Astrocyte of the cerebellum (primary cell): ENCODE results near the gene GTPBP10.
A peak's percentile ranks its signal among the peaks of the same experiment; 100 is the strongest.

Source experiments
- DNase-seq: peaks from one replicate; pipeline ENCODE4 v3.0.0-alpha.2; 2011; ENCODE audit warnings: low read depth
- H3K4me3 ChIP-seq: 2 replicates; pipeline ENCODE4 v1.5.1; 2011; ENCODE audit warnings: mild to moderate bottlenecking, low read depth, low read length, moderate library complexity
- in situ Hi-C: cut with HindIII; loops from 2 replicates; pipeline ENCODE4 v1.10.0; 2017; ENCODE audit warnings: low sequenced_read_pairs
- TF ChIP-seq, protein P1 (sequence below): IDR thresholded peaks from 2 replicates; pipeline ENCODE4 v1.5.1; 2012; ENCODE audit warnings: low read length, low read depth, moderate library complexity, mild to moderate bottlenecking; ENCODE audit errors: missing control alignments

GTPBP10 gene, protein sequence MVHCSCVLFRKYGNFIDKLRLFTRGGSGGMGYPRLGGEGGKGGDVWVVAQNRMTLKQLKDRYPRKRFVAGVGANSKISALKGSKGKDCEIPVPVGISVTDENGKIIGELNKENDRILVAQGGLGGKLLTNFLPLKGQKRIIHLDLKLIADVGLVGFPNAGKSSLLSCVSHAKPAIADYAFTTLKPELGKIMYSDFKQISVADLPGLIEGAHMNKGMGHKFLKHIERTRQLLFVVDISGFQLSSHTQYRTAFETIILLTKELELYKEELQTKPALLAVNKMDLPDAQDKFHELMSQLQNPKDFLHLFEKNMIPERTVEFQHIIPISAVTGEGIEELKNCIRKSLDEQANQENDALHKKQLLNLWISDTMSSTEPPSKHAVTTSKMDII

DNA sequence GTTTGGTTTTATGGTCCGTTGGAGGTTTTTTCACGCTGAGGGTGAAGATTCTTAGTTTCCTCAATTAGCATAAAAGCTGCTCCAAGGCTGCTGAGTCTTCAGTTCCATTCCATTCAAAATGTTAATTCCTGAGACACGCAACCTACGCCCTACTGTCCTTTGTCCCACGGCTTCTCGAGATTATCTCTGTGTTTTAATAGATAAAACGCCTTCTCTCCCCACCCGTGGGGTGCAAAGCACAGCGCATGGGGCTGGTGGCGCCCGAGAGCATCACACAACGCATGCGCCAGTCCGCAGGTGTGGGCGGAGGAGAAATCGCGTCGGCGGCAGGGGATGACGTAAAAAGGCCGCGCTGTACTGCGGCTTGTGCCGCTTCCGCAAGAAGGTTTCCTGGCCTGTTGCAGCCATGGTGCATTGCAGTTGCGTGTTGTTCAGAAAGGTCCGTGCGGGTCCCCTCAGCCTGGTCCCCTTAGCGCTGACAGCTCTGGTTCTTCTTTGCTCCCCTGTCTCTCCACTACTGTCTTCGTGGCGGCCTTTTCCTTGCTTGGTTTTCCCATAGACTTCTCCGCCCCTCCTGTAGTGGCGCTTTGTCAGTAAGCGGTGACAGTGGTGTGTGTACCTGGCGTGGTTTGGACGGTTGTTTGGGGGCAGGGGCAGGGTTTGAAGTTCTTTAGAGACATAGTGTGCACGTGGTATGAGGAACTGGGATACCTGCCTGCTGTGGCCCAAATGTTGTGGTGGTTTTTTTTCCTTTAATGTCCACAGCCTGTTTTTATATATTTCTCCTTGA, at the start of gene GTPBP10:
GTPBP10 (plus strand) TSS at position 381 of the 790 bp plus-strand sequence; CDS start at position 407, 26 bp downstream.
- TF ChIP-seq, protein P1, sequence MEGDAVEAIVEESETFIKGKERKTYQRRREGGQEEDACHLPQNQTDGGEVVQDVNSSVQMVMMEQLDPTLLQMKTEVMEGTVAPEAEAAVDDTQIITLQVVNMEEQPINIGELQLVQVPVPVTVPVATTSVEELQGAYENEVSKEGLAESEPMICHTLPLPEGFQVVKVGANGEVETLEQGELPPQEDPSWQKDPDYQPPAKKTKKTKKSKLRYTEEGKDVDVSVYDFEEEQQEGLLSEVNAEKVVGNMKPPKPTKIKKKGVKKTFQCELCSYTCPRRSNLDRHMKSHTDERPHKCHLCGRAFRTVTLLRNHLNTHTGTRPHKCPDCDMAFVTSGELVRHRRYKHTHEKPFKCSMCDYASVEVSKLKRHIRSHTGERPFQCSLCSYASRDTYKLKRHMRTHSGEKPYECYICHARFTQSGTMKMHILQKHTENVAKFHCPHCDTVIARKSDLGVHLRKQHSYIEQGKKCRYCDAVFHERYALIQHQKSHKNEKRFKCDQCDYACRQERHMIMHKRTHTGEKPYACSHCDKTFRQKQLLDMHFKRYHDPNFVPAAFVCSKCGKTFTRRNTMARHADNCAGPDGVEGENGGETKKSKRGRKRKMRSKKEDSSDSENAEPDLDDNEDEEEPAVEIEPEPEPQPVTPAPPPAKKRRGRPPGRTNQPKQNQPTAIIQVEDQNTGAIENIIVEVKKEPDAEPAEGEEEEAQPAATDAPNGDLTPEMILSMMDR, result peak; percentile 85

DNA sequence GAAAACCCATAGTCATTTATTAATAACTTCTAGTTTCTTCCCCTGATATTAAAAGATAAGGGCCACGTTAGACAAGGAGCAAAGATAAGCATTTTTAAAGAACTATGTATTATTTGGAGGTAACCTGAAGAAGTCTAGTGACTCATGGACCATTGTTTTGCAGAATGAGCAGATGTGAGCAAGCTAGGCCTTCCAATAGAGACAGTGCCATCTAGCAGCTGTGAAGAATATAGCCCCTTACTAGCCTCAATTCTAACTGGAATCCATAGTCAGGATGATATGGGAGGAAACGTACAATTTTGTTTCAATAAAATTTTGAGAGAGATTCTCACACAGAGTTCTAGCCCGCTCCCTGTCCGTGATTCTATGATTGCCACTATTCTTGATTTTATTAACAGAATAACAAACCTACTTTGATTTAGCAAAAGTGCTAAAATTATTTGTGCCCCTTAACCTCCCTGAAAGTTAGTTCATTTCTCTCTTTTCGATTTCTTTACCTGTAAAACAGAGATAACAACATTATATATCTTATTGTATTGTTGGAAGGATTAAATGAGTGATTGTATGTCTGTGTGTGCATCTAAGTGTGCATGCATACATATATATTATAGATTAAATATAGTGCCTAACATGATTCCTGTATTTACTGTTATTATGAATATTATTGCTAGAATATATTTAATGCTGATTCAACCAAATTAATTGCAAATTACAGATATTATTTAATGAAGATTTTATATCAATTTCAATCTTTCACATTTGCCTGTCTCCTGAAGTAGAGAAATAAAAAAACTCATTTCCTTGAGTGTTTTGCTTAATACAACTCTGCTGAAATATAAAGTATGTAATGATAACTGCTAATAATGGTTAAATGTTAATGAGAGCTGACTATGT, 48.1 kb upstream of the GTPBP10 start:
- in situ Hi-C loops, result no loop called here
- TF ChIP-seq, protein P1, result peak; percentile 85
- peak; percentile 59 for DNase-seq
- no peak overlapping the region for H3K4me3 ChIP-seq

More for the DNA sequence above, at the start of gene GTPBP10:
- peak within 1 kb of the TSS; percentile 87 for H3K4me3 ChIP-seq
- peak; percentile 89 for DNase-seq
- in situ Hi-C loops, result loop anchor here (5.0 kb wide), 1 partner anchor 36 kb away; no protein-coding TSS in a partner anchor

DNA sequence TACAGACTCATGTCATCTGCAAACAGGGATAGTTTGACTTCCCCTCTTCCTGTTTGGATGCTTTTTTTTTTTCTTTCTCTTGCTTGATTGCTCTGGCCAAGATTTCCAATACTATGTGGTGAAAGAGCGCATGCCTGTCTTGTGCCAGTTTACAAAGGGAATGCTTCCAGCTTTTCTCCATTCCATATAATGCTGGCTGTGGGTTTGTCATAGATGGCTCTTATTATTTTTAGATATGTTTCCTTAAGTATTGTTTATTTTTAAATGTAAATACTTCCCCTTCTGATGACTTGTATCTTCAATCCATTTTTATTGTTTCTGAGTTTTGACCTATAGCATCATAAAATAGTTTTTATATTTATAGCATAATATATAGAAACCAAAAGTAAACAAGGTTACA, 43.3 kb upstream of the GTPBP10 start:
- no peak for DNase-seq
- in situ Hi-C loops, result no loop called here
- TF ChIP-seq, protein P1, result no peak
- no peak overlapping the region for H3K4me3 ChIP-seq

DNA sequence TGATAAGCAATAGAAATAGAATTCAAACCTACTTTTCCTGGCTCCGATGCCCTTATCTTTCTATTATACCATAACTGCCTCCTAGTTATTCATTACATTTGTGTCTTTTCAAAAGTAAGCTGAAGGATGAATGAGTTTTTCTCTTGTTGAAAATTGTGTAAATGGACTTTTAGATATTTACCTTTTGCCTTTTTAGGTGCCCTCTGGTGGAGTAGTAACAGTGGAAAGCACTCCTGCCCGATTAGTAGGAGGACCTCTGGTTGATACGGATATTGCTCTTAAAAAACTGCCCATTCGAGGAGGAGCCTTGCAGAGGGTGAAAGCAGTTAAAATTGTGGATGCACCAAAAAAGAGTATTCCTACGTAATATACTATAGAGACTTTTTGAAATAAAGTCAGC, 36.6 kb upstream of the GTPBP10 start:
- no peak for DNase-seq
- no peak overlapping the region for H3K4me3 ChIP-seq
- TF ChIP-seq, protein P1, result no peak
- in situ Hi-C loops, result no loop called here

DNA sequence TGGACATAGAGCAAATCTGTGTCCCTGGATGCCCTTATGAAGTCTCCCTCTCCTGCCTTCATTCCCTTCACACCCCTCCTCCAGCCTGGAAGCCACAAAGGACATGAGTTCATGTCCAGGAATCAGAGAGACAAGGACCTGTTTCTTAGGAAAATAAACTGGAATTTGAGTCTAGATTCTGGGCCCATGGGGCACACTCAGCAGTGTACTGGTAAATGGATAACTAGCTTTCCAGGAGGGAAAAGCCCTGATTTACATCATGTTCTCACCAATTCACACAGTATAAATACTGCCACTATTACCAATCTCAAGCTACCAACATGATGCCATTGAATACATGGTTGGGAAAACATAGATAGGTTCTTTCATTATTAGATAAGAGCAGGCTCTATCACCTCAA, 35.3 kb upstream of the GTPBP10 start:
- in situ Hi-C loops, result no loop called here
- DNase-seq, result no peak
- H3K4me3 ChIP-seq, result no peak overlapping the region
- TF ChIP-seq, protein P1, result no peak

DNA sequence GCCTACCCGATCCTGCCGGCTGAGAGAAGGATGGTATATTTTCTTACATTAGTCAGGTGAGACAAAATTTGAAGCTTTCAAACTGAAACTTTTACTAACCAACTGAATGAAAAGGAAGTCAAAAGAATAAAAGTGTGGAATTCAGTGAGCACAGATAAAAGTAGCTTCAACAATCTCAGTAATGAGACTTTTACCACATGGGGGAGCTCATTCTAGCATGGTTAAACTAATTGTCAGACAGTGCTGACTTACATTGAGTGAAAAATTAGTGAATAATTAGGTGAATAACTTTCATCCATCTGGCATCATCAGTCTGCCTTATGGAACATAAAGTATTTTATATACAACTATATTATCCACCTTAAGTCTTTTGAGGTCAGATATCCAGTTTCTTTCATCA, 33.8 kb upstream of the GTPBP10 start:
- in situ Hi-C loops, result no loop called here
- TF ChIP-seq, protein P1, result peak; percentile 21

More for the DNA sequence above, 33.8 kb upstream of the GTPBP10 start:
- DNase-seq, result peak; percentile 5
- no peak overlapping the region for H3K4me3 ChIP-seq
